H1 (cell line): ENCODE data around the gene SPEN. TPM values are rescaled to one million over a fixed set of nuclear protein-coding genes. Genes with fewer than 3 reads are reported as not detected.

ENCODE experiments used
- CHD7 ChIP-seq: fragments of 300-600 bp; sonication (generic); IDR thresholded peaks from 2 replicates; pipeline ENCODE4 v1.7.1; 2012; ENCODE audit warnings: low read length, moderate library complexity, mild to moderate bottlenecking, inconsistent platforms; ENCODE audit not compliant: insufficient replicate concordance
- EGR1 ChIP-seq: IDR thresholded peaks from 2 replicates; pipeline ENCODE4 v1.6.1; 2011; ENCODE audit warnings: low read depth, low read length, borderline replicate concordance
- SUZ12 ChIP-seq: fragments of 200-600 bp; sonication (generic); IDR thresholded peaks from 2 replicates; pipeline ENCODE4 v1.6.1; 2012; ENCODE audit warnings: mild to moderate bottlenecking, inconsistent platforms, low read length, moderate library complexity, mixed read lengths
- polyA plus RNA-seq, 7 experiments: library from polyadenylated mRNA; depleted of rRNA in 3 of 7; stranded (reverse) in 5 of 7; unstranded in 2 of 7; fragments of >200 nt in 5 of 7; fragments of 200-250 nt in 2 of 7; gene quantifications; 1 replicate in 5 of 7; 2 replicates in 1 of 7; 4 replicates in 1 of 7; pipeline versions ENCODE4 v1.2.1 to v1.2.3, GENCODE V29; 2011 to 2013; ENCODE audit warnings: missing spikeins in 2 of 7, mixed read lengths in 2 of 7
- total RNA-seq: library from RNA; stranded (reverse); fragmentation: NEBNext Ultra II Directional; extraction: Animal tissue kit (Norgen Biotek cat#: 25700); gene quantifications from 2 replicates; pipeline ENCODE4 v1.2.1, GENCODE V29; 2021

Gene SPEN
- total and polyA plus RNA-seq, 2 of the 8 experiments (the other 6 are each of a cell fraction or from before 2014, with no cell fraction given), result 12.5 to 52.1 TPM

- TF ChIP-seq EGR1, result no peak
- no peak for TF ChIP-seq SUZ12
- TF ChIP-seq CHD7, result no peak
Measured at GRCh38 chr1:15799928-15800835, 47.3 kb upstream of the SPEN start (continued).
